ENCODE measurements around the gene ZDHHC15.

DNA sequence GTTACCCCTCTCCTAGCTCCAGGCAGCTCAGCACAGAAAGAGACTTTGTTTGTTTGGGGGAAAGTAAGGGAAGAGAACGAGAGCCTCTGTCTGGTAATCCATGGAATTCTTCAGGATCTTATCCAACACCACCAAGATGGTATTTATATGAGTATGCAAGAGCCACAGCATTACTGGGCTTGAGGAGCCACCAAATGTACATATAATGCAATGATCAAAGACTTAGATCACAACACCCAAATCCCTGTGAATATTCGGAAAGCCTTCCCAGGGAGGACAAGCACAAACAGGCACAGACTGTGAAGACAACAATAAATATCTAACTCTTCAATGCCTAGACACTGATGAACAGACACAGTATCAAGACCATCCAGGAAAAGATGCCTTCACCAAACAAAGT lies 132.4 kb downstream of the ZDHHC15 start:
- TF ChIP-seq, protein P1, sequence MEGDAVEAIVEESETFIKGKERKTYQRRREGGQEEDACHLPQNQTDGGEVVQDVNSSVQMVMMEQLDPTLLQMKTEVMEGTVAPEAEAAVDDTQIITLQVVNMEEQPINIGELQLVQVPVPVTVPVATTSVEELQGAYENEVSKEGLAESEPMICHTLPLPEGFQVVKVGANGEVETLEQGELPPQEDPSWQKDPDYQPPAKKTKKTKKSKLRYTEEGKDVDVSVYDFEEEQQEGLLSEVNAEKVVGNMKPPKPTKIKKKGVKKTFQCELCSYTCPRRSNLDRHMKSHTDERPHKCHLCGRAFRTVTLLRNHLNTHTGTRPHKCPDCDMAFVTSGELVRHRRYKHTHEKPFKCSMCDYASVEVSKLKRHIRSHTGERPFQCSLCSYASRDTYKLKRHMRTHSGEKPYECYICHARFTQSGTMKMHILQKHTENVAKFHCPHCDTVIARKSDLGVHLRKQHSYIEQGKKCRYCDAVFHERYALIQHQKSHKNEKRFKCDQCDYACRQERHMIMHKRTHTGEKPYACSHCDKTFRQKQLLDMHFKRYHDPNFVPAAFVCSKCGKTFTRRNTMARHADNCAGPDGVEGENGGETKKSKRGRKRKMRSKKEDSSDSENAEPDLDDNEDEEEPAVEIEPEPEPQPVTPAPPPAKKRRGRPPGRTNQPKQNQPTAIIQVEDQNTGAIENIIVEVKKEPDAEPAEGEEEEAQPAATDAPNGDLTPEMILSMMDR (IDR thresholded peaks at IDR 0.05; ENCODE audit: low read length) = no peak
- TF ChIP-seq EZH2 (IDR thresholded peaks at IDR 0.05; ENCODE audit: borderline replicate concordance, low read length) = no peak

Measured in OCI-LY1 (cell line).